Fibroblast of pulmonary artery (primary cell): Measurements from ENCODE around the gene CAP1.
A peak's percentile ranks its signal among the peaks of the same experiment; 100 is the strongest.
"Not testable (repeated sequence)": the region's sequence is repeated elsewhere in the genome, so short reads cannot be mapped to it uniquely, and the experiment has no call there.

Experiments used
- DNase-seq: peaks from one replicate; pipeline ENCODE4 v3.0.0-alpha.2; 2010; ENCODE audit warnings: low read depth
- H3K4me3 ChIP-seq: replicated peaks from 2 replicates; pipeline ENCODE4 v1.5.1; 2011; ENCODE audit warnings: low read depth, mild to moderate bottlenecking, control low read depth, low read length, moderate library complexity
- CTCF ChIP-seq: IDR thresholded peaks from 2 replicates; pipeline ENCODE4 v1.5.1; 2011; ENCODE audit warnings: mild to moderate bottlenecking, control low read depth, low read length, inconsistent platforms; ENCODE audit errors: missing control alignments

The CAP1 gene

GRCh38 chr1:40032240-40032891 is 8.2 kb upstream of the CAP1 start:
- no peak overlapping the region for H3K4me3 ChIP-seq
- peak; percentile 84 for DNase-seq
- peak; percentile 60 for TF ChIP-seq CTCF

GRCh38 chr1:40034869-40035268 is 5.7 kb upstream of the CAP1 start:
- TF ChIP-seq CTCF, result no peak
- no peak overlapping the region for H3K4me3 ChIP-seq
- DNase-seq, result no peak

GRCh38 chr1:40036574-40036973 is 4.0 kb upstream of the CAP1 start:
- no peak overlapping the region for H3K4me3 ChIP-seq
- TF ChIP-seq CTCF, result no peak
- DNase-seq, result peak; percentile 78

- not testable (repeated sequence) for DNase-seq
These were observed 3.3 kb upstream of the CAP1 start for GRCh38 chr1:40037254-40037653.

GRCh38 chr1:40038697-40039096 is 1.8 kb upstream of the CAP1 start:
- no peak overlapping the region for H3K4me3 ChIP-seq
- DNase-seq, result no peak
- no peak for TF ChIP-seq CTCF

More at GRCh38 chr1:40037254-40037653, 3.3 kb upstream of the CAP1 start:
- not testable (repeated sequence) for H3K4me3 ChIP-seq

GRCh38 chr1:40039245-40039756 is 1.2 kb upstream of the CAP1 start:
- peak; percentile 65 for DNase-seq
- peak overlapping the region; percentile 83 for H3K4me3 ChIP-seq
- no peak for TF ChIP-seq CTCF

- DNase-seq, result peak; percentile 85
- H3K4me3 ChIP-seq, result peak overlapping the region; percentile 83
- TF ChIP-seq CTCF, result no peak
These were observed 595 bp upstream of the CAP1 start for GRCh38 chr1:40039757-40040510.
